DOHH2 (cell line): ENCODE data around the gene CCDC34.

Experiments used
- CTCF ChIP-seq: fragments of 200-600 bp; sonication (generic); IDR thresholded peaks from one replicate; pipeline ENCODE4 v1.5.1; 2014; ENCODE audit warnings: antibody characterized with exemption, mild to moderate bottlenecking, low read depth, low read length; ENCODE audit not compliant: poor library complexity, severe bottlenecking
- EZH2phosphoT487 ChIP-seq: fragments of 200-600 bp; sonication (generic); IDR thresholded peaks from 2 replicates; pipeline ENCODE4 v1.6.1; 2017; ENCODE audit warnings: borderline replicate concordance, mild to moderate bottlenecking, antibody characterized with exemption, low read length, moderate library complexity, mixed read lengths

- TF ChIP-seq CTCF (no peak), EZH2phosphoT487 (no peak)
These were observed 31.0 kb downstream of the CCDC34 start for GRCh38 chr11:27331981-27332380.
